HepG2 (cell line): Measurements from ENCODE around the gene UBC. TPM values are rescaled to one million over a fixed set of nuclear protein-coding genes. Genes with fewer than 3 reads are reported as not detected.
A peak's percentile ranks its signal among the peaks of the same experiment; 100 is the strongest.
"Not testable (repeated sequence)": the region's sequence is repeated elsewhere in the genome, so short reads cannot be mapped to it uniquely, and the experiment has no call there.

Experiments used
- FOXO1 ChIP-seq: sonication (generic); formaldehyde crosslinking; IDR thresholded peaks from 2 replicates; pipeline ENCODE4 v1.4.0; 2020; ENCODE audit warnings: missing genetic modification reagents
- GATAD1 ChIP-seq: IDR thresholded peaks from 2 replicates; pipeline ENCODE4 v1.6.1; 2016; ENCODE audit warnings: missing genetic modification reagents, missing compliant biosample characterization
- KDM3A ChIP-seq: IDR thresholded peaks from 2 replicates; pipeline ENCODE4 v1.6.1; 2018; ENCODE audit warnings: low read depth, missing compliant biosample characterization
- MIXL1 ChIP-seq: IDR thresholded peaks from 2 replicates; pipeline ENCODE4 v1.6.1; 2016
- NFIC ChIP-seq: IDR thresholded peaks from 2 replicates; pipeline ENCODE4 v1.6.1; 2012; ENCODE audit warnings: mild to moderate bottlenecking, low read length, inconsistent platforms
- NONO ChIP-seq, 2 experiments: fragments of 450-650 bp in 1 of 2; sonication (generic) in 1 of 2; formaldehyde crosslinking in 1 of 2; IDR thresholded peaks in 1 of 2; conservative IDR thresholded peaks in 1 of 2; 2 replicates each; pipeline versions ENCODE4 v1.6.1 to v1.8.0; 2017 to 2022; ENCODE audit warnings: mild to moderate bottlenecking in 1 of 2, missing genetic modification reagents in 1 of 2, moderate library complexity in 1 of 2
- NR2F1 ChIP-seq, 2 experiments: fragments of 450-650 bp in 1 of 2; formaldehyde crosslinking in 1 of 2; IDR thresholded peaks; 2 replicates each; pipeline versions ENCODE4 v1.5.0 to v1.6.1; 2016 to 2020; ENCODE audit warnings: mild to moderate bottlenecking in 1 of 2, missing compliant biosample characterization in 1 of 2, missing genetic modification reagents in 1 of 2, moderate library complexity in 1 of 2
- RFXAP ChIP-seq: sonication (generic); formaldehyde crosslinking; IDR thresholded peaks from 2 replicates; pipeline ENCODE4 v1.4.0; 2020; ENCODE audit warnings: missing genetic modification reagents, borderline replicate concordance
- SPEN ChIP-seq: sonication (generic); formaldehyde crosslinking; IDR thresholded peaks from 2 replicates; pipeline ENCODE4 v1.5.1; 2020; ENCODE audit warnings: low read depth, mild to moderate bottlenecking, missing genetic modification reagents
- STAG1 ChIP-seq: sonication (generic); formaldehyde crosslinking; IDR thresholded peaks from 2 replicates; pipeline ENCODE4 v1.4.0; 2020; ENCODE audit warnings: missing genetic modification reagents
- ZNF264 ChIP-seq: sonication (generic); formaldehyde crosslinking; IDR thresholded peaks from 2 replicates; pipeline ENCODE4 v1.4.0; 2020; ENCODE audit warnings: missing genetic modification reagents
- ZNF292 ChIP-seq: sonication (generic); formaldehyde crosslinking; IDR thresholded peaks from 2 replicates; pipeline ENCODE4 v1.8.1; 2022; ENCODE audit warnings: mild to moderate bottlenecking, low read depth, missing genetic modification reagents, borderline replicate concordance
- ZNF777 ChIP-seq: sonication (generic); formaldehyde crosslinking; IDR thresholded peaks from 2 replicates; pipeline ENCODE4 v1.4.0; 2020; ENCODE audit warnings: missing genetic modification reagents
- ZNF792 ChIP-seq: IDR thresholded peaks from 2 replicates; pipeline ENCODE4 v1.6.1; 2016
- polyA plus RNA-seq, 8 experiments: library from polyadenylated mRNA; depleted of rRNA in 3 of 8; stranded (reverse) in 7 of 8; unstranded in 1 of 8; fragments of >200 nt; fragmentation: Illumina TruSeq in 4 of 8; extraction: Trizol in 4 of 8; gene quantifications; 2 replicates each; pipeline versions ENCODE4 v1.2.1 to v1.2.3, GENCODE V29; 2011 to 2016; ENCODE audit warnings: low read depth in 4 of 8, missing spikeins in 1 of 8, mixed read lengths in 1 of 8; ENCODE audit not compliant: insufficient read depth in 1 of 8
- total RNA-seq, 5 experiments: library from RNA; depleted of rRNA; stranded (reverse); fragments of >200 nt; fragmentation: Illumina TruSeq; extraction: Trizol; gene quantifications; 2 replicates each; pipeline ENCODE4 v1.2.3, GENCODE V29; 2016; ENCODE audit warnings: low read depth in 1 of 5
- TF ChIP-seq, protein P1 (sequence below): sonication (generic); formaldehyde crosslinking; conservative IDR thresholded peaks from 2 replicates; pipeline ENCODE4 v1.4.0; 2020; ENCODE audit warnings: mild to moderate bottlenecking, missing genetic modification reagents, moderate library complexity
- TF ChIP-seq, protein P2 (sequence below), 2 experiments: fragments of 450-650 bp in 1 of 2; sonication (generic) in 1 of 2; formaldehyde crosslinking; IDR thresholded peaks; 2 replicates each; pipeline versions ENCODE4 v1.5.0 to v1.8.0; 2020 to 2022; ENCODE audit warnings: mild to moderate bottlenecking in 1 of 2, missing genetic modification reagents in 1 of 2
- TF ChIP-seq, protein P3 (sequence below): sonication (generic); IDR thresholded peaks from 2 replicates; pipeline ENCODE4 v1.6.1; 2016; ENCODE audit warnings: low read depth, borderline replicate concordance
- TF ChIP-seq, protein P4 (sequence below): sonication (generic); formaldehyde crosslinking; IDR thresholded peaks from 2 replicates; pipeline ENCODE4 v1.4.0; 2020; ENCODE audit warnings: missing genetic modification reagents, borderline replicate concordance
- TF ChIP-seq, protein P5 (sequence below): sonication (generic); formaldehyde crosslinking; IDR thresholded peaks from 2 replicates; pipeline ENCODE4 v1.8.0; 2022; ENCODE audit warnings: missing genetic modification reagents, mild to moderate bottlenecking, moderate library complexity, borderline replicate concordance
- TF ChIP-seq, protein P6 (sequence below): IDR thresholded peaks from 2 replicates; pipeline ENCODE4 v1.6.1; 2016; ENCODE audit warnings: low read depth, borderline replicate concordance

The UBC gene
- total and polyA plus RNA-seq, 2 of the 13 experiments (the other 11 are each of a cell fraction or from before 2014, with no cell fraction given), result 805 to 1,432 TPM

DNA sequence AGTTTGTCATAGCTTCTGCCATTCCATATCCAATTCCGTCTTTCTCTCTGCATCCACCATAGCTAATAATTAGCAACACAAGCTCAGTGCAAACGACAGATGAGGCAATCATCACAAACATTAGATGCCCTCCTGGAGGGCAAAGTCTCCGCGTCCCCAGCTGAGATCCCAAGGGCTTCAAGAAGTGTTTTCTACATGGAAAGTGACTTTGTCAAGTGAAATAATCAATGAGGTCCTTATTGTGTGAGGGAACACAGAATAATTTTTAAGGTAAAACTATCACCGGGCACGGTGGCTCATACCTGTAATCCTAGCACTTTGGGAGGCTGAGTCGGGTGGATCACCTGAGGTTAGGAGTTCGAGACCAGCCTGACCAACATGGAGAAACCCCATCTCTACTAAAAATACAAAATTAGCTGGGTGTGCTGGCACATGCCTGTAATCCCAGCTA lies 14.1 kb downstream of the UBC start (continued):
- TF ChIP-seq, protein P1, sequence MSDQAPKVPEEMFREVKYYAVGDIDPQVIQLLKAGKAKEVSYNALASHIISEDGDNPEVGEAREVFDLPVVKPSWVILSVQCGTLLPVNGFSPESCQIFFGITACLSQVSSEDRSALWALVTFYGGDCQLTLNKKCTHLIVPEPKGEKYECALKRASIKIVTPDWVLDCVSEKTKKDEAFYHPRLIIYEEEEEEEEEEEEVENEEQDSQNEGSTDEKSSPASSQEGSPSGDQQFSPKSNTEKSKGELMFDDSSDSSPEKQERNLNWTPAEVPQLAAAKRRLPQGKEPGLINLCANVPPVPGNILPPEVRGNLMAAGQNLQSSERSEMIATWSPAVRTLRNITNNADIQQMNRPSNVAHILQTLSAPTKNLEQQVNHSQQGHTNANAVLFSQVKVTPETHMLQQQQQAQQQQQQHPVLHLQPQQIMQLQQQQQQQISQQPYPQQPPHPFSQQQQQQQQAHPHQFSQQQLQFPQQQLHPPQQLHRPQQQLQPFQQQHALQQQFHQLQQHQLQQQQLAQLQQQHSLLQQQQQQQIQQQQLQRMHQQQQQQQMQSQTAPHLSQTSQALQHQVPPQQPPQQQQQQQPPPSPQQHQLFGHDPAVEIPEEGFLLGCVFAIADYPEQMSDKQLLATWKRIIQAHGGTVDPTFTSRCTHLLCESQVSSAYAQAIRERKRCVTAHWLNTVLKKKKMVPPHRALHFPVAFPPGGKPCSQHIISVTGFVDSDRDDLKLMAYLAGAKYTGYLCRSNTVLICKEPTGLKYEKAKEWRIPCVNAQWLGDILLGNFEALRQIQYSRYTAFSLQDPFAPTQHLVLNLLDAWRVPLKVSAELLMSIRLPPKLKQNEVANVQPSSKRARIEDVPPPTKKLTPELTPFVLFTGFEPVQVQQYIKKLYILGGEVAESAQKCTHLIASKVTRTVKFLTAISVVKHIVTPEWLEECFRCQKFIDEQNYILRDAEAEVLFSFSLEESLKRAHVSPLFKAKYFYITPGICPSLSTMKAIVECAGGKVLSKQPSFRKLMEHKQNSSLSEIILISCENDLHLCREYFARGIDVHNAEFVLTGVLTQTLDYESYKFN (CRISPR knock-in tag), result peak; percentile 99
- TF ChIP-seq FOXO1 (CRISPR knock-in tag) (peak; percentile 78; the same call in 1 of the 2 replicates), ZNF264 (peak; percentile 90), ZNF777 (CRISPR knock-in tag) (0 out of 2 replicates have a peak, but pooled peaks have one; percentile 25), GATAD1 (CRISPR knock-in tag) (peak; percentile 48), NFIC (peak; percentile 24; the same call in 1 of the 2 replicates), NONO (CRISPR knock-in tag; conservative IDR thresholded peaks at IDR 0.05) (peak; percentile 78), MIXL1 (CRISPR knock-in tag) (peak; percentile 94), KDM3A (CRISPR knock-in tag) (0 out of 2 replicates have a peak, but pooled peaks have one; percentile 26), SPEN (CRISPR knock-in tag) (peak; percentile 71; the same call in 1 of the 2 replicates), ZNF292 (peak; percentile 70; the same call in 1 of the 2 replicates), RFXAP (CRISPR knock-in tag) (0 out of 2 replicates have a peak, but pooled peaks have one; percentile 52), ZNF792 (CRISPR knock-in tag) (0 out of 2 replicates have a peak, but pooled peaks have one; percentile 29), STAG1 (CRISPR knock-in tag) (peak; percentile 20; the same call in 1 of the 2 replicates), NR2F1 (CRISPR knock-in tag; IDR thresholded peaks at IDR 0.05) (peak; percentile 34 to 52; a peak in 1 of 4 replicates)
- TF ChIP-seq, protein P2, sequence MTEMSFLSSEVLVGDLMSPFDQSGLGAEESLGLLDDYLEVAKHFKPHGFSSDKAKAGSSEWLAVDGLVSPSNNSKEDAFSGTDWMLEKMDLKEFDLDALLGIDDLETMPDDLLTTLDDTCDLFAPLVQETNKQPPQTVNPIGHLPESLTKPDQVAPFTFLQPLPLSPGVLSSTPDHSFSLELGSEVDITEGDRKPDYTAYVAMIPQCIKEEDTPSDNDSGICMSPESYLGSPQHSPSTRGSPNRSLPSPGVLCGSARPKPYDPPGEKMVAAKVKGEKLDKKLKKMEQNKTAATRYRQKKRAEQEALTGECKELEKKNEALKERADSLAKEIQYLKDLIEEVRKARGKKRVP (CRISPR knock-in tag; IDR thresholded peaks at IDR 0.05), result peak in 1 of 2 experiments; percentile 90; a peak in 2 of 4 replicates
- TF ChIP-seq, protein P3, sequence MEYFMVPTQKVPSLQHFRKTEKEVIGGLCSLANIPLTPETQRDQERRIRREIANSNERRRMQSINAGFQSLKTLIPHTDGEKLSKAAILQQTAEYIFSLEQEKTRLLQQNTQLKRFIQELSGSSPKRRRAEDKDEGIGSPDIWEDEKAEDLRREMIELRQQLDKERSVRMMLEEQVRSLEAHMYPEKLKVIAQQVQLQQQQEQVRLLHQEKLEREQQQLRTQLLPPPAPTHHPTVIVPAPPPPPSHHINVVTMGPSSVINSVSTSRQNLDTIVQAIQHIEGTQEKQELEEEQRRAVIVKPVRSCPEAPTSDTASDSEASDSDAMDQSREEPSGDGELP, result peak; percentile 97
- TF ChIP-seq, protein P4, sequence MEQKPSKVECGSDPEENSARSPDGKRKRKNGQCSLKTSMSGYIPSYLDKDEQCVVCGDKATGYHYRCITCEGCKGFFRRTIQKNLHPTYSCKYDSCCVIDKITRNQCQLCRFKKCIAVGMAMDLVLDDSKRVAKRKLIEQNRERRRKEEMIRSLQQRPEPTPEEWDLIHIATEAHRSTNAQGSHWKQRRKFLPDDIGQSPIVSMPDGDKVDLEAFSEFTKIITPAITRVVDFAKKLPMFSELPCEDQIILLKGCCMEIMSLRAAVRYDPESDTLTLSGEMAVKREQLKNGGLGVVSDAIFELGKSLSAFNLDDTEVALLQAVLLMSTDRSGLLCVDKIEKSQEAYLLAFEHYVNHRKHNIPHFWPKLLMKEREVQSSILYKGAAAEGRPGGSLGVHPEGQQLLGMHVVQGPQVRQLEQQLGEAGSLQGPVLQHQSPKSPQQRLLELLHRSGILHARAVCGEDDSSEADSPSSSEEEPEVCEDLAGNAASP (CRISPR knock-in tag), result peak; percentile 85; the same call in 1 of the 2 replicates
- TF ChIP-seq NONO (IDR thresholded peaks at IDR 0.05), result not testable (repeated sequence)
- TF ChIP-seq, protein P5, sequence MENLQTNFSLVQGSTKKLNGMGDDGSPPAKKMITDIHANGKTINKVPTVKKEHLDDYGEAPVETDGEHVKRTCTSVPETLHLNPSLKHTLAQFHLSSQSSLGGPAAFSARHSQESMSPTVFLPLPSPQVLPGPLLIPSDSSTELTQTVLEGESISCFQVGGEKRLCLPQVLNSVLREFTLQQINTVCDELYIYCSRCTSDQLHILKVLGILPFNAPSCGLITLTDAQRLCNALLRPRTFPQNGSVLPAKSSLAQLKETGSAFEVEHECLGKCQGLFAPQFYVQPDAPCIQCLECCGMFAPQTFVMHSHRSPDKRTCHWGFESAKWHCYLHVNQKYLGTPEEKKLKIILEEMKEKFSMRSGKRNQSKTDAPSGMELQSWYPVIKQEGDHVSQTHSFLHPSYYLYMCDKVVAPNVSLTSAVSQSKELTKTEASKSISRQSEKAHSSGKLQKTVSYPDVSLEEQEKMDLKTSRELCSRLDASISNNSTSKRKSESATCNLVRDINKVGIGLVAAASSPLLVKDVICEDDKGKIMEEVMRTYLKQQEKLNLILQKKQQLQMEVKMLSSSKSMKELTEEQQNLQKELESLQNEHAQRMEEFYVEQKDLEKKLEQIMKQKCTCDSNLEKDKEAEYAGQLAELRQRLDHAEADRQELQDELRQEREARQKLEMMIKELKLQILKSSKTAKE (CRISPR knock-in tag), result peak; percentile 41; the same call in 1 of the 2 replicates
- TF ChIP-seq, protein P6, sequence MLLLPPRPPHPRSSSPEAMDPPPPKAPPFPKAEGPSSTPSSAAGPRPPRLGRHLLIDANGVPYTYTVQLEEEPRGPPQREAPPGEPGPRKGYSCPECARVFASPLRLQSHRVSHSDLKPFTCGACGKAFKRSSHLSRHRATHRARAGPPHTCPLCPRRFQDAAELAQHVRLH (CRISPR knock-in tag), result peak; percentile 66; the same call in 1 of the 2 replicates
